DOHH2 (cell line): ENCODE results near the gene KIF2C.

Experiments
- EZH2phosphoT487 ChIP-seq: fragments of 200-600 bp; sonication (generic); IDR thresholded peaks from 2 replicates; pipeline ENCODE4 v1.6.1; 2017; ENCODE audit warnings: borderline replicate concordance, mild to moderate bottlenecking, antibody characterized with exemption, low read length, moderate library complexity, mixed read lengths
- TF ChIP-seq, protein P1 (sequence below): fragments of 200-600 bp; sonication (generic); IDR thresholded peaks from one replicate; pipeline ENCODE4 v1.5.1; 2014; ENCODE audit warnings: antibody characterized with exemption, mild to moderate bottlenecking, low read depth, low read length; ENCODE audit not compliant: poor library complexity, severe bottlenecking

DNA sequence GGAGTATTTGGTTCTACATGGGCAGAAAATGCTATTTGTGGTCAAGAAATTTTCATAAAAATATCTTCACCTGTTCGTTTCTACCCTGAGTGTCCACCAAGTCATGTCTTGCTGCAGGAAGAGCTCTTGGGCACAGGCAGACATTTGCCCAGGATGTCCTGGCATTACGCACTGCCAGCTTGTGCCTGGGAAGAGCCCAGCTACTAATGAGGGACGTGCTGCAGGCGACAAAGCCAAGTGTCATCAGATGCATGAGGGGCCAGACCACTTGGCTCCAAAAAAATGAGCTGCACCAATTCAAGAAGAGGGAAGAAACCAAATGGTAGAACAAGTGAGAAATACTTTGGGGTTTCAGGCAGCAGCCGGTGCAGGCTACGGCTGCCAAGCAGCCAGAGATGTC is 21.5 kb upstream of the KIF2C start:
- TF ChIP-seq, protein P1, sequence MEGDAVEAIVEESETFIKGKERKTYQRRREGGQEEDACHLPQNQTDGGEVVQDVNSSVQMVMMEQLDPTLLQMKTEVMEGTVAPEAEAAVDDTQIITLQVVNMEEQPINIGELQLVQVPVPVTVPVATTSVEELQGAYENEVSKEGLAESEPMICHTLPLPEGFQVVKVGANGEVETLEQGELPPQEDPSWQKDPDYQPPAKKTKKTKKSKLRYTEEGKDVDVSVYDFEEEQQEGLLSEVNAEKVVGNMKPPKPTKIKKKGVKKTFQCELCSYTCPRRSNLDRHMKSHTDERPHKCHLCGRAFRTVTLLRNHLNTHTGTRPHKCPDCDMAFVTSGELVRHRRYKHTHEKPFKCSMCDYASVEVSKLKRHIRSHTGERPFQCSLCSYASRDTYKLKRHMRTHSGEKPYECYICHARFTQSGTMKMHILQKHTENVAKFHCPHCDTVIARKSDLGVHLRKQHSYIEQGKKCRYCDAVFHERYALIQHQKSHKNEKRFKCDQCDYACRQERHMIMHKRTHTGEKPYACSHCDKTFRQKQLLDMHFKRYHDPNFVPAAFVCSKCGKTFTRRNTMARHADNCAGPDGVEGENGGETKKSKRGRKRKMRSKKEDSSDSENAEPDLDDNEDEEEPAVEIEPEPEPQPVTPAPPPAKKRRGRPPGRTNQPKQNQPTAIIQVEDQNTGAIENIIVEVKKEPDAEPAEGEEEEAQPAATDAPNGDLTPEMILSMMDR = no peak
- no peak for TF ChIP-seq EZH2phosphoT487
